Measurements from ENCODE around the gene DGKB. TPM values are rescaled to one million over a fixed set of nuclear protein-coding genes. Genes with fewer than 3 reads are reported as not detected.

Gene DGKB
- total RNA-seq, 4 donors from 2014 or later, result 0.07 to 0.95 (median 0.34) TPM

- intact Hi-C loops (cut with DNase I; ENCODE audit: low total_unique reads) (no loop called here), in situ Hi-C loops (cut with MboI; ENCODE audit: low sequenced_read_pairs in 4 of 4) (no loop called here)
- no peak for TF ChIP-seq POLR2A (IDR thresholded peaks at IDR 0.05)
- Histone ChIP-seq H3K4me1 (no peaks in the 10 kb centered on the region), H3K27ac (no peak overlapping the region), H3K36me3 (no peaks in the 10 kb centered on the region), H3K9me3 (no peaks in the 10 kb centered on the region), H3K4me3 (no peak overlapping the region), H3K27me3 (no peaks in the 10 kb centered on the region)
- DNase-seq (no peak), ATAC-seq (no peak)
Observed at GRCh38 chr7:14125998-14126397, 776.6 kb downstream of the DGKB start.

DNA sequence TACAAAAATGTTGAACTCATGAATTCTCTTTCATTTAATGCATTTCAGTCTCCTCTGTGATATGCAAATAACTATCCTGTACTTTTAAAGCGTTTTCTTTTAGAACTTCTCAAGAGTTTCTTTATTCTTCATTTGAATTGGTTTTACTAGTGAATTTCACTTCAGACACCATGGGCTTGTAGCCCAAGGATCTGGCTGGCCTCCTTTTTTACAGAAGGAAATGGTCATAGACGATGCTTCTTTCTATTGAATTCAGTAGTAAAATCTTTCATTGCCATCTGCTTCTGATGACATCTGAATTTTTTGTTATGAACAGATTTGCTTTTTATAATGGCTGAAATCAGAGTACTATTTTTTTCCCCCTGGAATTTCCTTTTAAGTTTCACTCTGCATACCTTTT is 777.8 kb downstream of the DGKB start:
- Histone ChIP-seq H3K27me3 (no peaks in the 10 kb centered on the region), H3K4me1 (no peaks in the 10 kb centered on the region), H3K36me3 (no peaks in the 10 kb centered on the region), H3K27ac (no peak overlapping the region), H3K4me3 (no peak overlapping the region), H3K9me3 (no peaks in the 10 kb centered on the region)
- in situ Hi-C loops (cut with MboI; ENCODE audit: low sequenced_read_pairs in 4 of 4), result no loop called here
- intact Hi-C loops (cut with DNase I; ENCODE audit: low total_unique reads), result no loop called here
- DNase-seq (no peak), ATAC-seq (no peak)
- no peak for TF ChIP-seq POLR2A (IDR thresholded peaks at IDR 0.05)
- TF ChIP-seq, protein P1, sequence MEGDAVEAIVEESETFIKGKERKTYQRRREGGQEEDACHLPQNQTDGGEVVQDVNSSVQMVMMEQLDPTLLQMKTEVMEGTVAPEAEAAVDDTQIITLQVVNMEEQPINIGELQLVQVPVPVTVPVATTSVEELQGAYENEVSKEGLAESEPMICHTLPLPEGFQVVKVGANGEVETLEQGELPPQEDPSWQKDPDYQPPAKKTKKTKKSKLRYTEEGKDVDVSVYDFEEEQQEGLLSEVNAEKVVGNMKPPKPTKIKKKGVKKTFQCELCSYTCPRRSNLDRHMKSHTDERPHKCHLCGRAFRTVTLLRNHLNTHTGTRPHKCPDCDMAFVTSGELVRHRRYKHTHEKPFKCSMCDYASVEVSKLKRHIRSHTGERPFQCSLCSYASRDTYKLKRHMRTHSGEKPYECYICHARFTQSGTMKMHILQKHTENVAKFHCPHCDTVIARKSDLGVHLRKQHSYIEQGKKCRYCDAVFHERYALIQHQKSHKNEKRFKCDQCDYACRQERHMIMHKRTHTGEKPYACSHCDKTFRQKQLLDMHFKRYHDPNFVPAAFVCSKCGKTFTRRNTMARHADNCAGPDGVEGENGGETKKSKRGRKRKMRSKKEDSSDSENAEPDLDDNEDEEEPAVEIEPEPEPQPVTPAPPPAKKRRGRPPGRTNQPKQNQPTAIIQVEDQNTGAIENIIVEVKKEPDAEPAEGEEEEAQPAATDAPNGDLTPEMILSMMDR (IDR thresholded peaks at IDR 0.05 in 4 of 5, conservative IDR thresholded peaks at IDR 0.05 in 1 of 5), result no peak

- no peaks in the 10 kb centered on the region for H3K4me1 ChIP-seq
- H3K4me3 ChIP-seq, result no peak overlapping the region
- no peaks in the 10 kb centered on the region for H3K9me3 ChIP-seq
- intact Hi-C loops (cut with DNase I; ENCODE audit: low total_unique reads), result no loop called here
- no peak for DNase-seq
- in situ Hi-C loops (cut with MboI; ENCODE audit: low sequenced_read_pairs in 4 of 4), result no loop called here
- no peak overlapping the region for H3K27ac ChIP-seq
- no peaks in the 10 kb centered on the region for H3K36me3 ChIP-seq
- no peak for TF ChIP-seq POLR2A (IDR thresholded peaks at IDR 0.05)
- TF ChIP-seq, protein P1 (IDR thresholded peaks at IDR 0.05 in 4 of 5, conservative IDR thresholded peaks at IDR 0.05 in 1 of 5), result no peak
- ATAC-seq, result no peak
- no peaks in the 10 kb centered on the region for H3K27me3 ChIP-seq
Observed at GRCh38 chr7:14123923-14124322, 778.6 kb downstream of the DGKB start.

- DNase-seq (no peak), ATAC-seq (no peak)
- Histone ChIP-seq H3K27ac (no peak overlapping the region), H3K4me3 (no peak overlapping the region), H3K4me1 (no peaks in the 10 kb centered on the region), H3K27me3 (no peaks in the 10 kb centered on the region), H3K36me3 (no peaks in the 10 kb centered on the region), H3K9me3 (no peaks in the 10 kb centered on the region)
- in situ Hi-C loops (cut with MboI; ENCODE audit: low sequenced_read_pairs in 4 of 4) (no loop called here), intact Hi-C loops (cut with DNase I; ENCODE audit: low total_unique reads) (no loop called here)
- TF ChIP-seq, protein P1 (IDR thresholded peaks at IDR 0.05 in 4 of 5, conservative IDR thresholded peaks at IDR 0.05 in 1 of 5), result no peak
- TF ChIP-seq POLR2A (IDR thresholded peaks at IDR 0.05), result no peak
Observed at GRCh38 chr7:14115701-14116100, 786.9 kb downstream of the DGKB start.

GRCh38 chr7:14104861-14105260 is 797.7 kb downstream of the DGKB start:
- in situ Hi-C loops (cut with MboI; ENCODE audit: low sequenced_read_pairs in 4 of 4), result no loop called here
- H3K36me3 ChIP-seq, result no peaks in the 10 kb centered on the region
- DNase-seq, result no peak
- no peak for ATAC-seq
- H3K9me3 ChIP-seq, result no peaks in the 10 kb centered on the region
- H3K27me3 ChIP-seq, result no peaks in the 10 kb centered on the region
- H3K4me3 ChIP-seq, result no peak overlapping the region
- TF ChIP-seq, protein P1 (IDR thresholded peaks at IDR 0.05 in 4 of 5, conservative IDR thresholded peaks at IDR 0.05 in 1 of 5), result no peak
- no peak for TF ChIP-seq POLR2A (IDR thresholded peaks at IDR 0.05)
- H3K27ac ChIP-seq, result no peak overlapping the region
- H3K4me1 ChIP-seq, result no peaks in the 10 kb centered on the region
- intact Hi-C loops (cut with DNase I; ENCODE audit: low total_unique reads), result no loop called here
